ENCODE results near the gene PLA2G12A. TPM values are rescaled to one million over a fixed set of nuclear protein-coding genes. Genes with fewer than 3 reads are reported as not detected.

PLA2G12A gene
- 9.1 and 62.4 TPM in 2 replicates for total RNA-seq (2014; rRNA removed; shearing (Covaris generic))

DNA sequence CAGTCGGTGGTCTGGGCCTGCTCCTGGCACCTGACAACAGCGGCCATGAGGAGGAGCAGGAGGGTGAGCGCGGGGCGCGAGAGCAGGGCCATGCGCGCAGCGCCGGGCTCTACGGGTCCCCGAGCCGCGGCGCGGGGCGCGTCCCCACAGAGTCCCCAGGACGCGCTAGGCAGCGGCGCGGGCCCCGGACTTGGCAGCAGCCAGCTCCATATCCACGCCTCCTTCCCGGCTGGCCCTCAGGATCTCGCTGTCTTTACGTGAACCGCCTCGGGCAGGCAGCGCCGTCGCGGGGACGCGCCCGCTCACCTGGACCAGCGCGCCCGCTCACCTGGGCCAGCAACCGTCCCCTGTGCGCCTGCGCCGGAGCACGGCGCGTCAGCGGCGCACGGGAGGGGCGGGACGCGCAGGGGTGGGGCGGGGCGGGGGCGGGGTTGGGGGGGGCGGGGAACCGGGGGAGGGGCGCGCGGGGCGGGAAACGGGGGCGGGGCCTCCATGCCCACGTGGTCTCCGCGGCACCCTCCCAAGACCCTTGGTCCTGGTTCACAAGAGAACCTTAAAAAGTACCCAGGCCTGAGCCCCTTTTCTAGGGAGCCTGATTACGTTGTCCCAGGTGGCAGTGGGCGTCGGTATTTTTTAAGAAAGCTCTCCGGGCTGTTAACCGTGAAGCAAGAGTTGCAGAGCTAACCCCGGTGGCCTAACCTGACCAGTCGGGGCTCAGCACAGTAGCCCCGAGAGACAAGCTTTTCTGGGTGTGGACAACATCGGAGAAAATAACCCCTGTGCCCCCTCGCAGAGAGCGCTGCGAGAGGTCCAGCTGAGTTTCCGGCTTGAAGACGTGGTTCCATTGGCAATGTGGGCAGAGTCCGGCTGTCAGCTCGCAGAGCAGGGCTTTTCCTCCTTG lies at the start of gene PLA2G12A:
Gene PLA2G12A, minus strand, starts transcription at position 353 of the 901 bp plus-strand sequence. Its CDS starts 261 bp downstream, at position 92.
- peak; percentile 70 for DNase-seq (ENCODE audit: low read depth)

DNA sequence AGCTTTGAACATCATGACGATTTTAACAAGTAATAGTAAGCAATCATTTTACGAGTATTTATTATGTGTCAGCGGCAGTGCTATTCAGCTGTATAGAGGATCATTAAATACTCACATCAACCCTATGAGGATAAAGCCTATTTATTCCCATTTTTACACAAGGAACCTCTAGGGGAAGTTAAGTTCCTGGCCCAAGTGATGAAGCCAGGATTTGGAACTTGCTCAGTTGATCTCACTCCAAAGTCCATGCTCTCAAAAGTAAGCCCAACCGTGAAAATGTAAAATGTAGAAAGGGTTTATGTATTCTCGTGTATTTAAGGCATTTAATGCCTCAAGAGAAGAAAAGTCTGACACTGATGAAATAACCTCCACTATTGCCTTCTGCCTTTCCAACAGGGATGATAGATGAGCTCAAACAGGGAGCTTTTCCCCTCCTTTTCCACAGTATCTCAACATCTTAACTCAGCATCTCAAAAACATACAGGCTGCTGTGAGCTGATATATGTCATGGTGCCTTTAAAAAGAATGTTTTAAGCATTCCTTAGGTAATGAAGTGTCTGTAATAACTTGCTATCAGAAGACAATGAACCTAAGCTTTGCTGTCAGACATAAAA lies 35.0 kb upstream of the PLA2G12A start:
- DNase-seq (ENCODE audit: low read depth) = no peak

DNA sequence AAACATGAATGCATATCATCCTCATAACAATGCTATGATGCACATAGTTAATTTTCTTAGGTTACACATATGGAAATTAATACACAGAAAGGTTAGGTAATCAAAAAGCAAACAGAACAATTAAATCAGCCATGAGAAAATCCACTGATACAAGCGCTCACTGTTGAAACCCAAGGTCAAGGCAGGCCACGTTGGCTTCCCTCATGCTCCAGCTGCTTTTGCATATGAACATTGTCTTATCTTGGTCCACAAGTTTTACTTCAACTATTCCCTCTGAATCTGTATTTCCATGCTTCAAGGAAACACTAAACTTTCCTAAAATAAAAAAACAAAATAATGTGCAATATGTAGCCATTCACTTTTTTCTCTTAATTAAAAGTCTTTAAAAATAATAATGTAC lies 34.5 kb upstream of the PLA2G12A start:
- no peak for DNase-seq (ENCODE audit: low read depth)

DNA sequence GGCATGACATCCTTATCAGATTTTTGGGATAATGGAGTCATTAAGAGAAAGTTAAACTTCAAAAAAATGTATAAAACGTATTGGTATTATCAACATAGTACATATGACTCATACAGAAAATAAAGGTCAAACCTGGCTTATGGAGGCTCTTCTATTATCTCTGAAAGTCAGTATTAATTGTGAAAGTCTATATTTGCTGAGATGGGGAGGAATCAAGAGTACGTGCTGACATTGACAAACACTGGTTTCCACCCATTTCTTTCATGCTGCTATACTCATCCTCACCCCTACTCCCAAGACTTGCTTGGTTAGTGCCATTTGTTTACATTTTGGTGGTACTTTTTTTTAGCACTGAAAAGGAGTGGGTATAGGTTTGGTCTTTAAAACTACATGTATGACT lies 30.8 kb upstream of the PLA2G12A start:
- DNase-seq (ENCODE audit: low read depth) = no peak

DNA sequence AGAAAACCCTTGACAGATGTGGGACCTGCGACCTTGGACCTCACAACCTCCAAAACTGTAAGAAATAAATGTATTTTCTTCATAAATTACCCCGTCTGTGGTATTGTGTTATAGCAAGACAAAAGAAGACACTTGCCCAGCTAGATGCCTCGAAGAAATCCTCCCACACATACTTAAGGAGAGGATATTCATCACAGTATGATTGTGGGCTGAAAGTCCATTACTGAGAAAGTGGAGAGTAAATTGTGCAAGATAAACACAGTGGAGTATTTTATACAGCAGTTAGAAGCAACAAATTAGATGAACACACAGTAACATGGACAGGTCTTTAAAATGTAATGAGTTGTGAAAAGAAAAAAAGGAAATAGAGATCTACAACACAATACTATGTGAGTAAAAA lies 25.8 kb upstream of the PLA2G12A start:
- DNase-seq (ENCODE audit: low read depth) = no peak

DNA sequence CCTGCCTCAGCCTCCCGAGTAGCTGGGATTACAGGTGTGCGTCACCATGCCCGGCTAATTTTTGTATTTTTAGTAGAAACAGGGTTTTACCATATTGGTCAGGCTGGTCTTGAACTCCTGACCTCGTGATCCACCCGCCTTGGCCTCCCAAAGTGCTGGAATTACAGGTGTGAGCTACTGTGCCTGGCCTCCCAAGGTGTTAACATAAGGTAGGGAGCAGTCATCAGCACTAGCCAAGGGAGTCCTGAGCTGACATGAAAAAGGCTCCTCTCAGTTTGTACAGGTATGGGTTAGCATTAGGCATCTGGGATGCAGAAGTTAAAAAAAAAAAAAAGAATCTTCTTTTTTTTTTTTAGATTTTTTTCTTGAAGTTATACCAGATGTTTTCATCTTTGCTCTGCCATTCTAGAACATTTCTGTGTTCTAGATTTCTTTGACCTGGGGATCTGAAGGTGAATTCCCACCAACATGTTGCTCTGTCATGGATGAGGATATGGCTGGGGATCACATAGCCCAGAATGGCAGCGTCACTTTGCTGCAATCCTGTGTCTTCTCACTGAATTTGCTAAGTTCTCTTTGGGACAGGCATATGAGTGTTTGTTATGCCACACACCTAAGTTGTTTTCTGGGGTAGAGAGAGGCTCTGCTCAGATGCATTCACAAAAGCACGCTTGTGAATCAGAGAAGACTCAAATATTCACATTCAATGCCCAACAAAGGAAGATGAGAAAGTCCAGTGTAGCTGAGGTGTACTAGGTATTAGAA lies 24.4 kb upstream of the PLA2G12A start:
- DNase-seq (ENCODE audit: low read depth) = no peak

DNA sequence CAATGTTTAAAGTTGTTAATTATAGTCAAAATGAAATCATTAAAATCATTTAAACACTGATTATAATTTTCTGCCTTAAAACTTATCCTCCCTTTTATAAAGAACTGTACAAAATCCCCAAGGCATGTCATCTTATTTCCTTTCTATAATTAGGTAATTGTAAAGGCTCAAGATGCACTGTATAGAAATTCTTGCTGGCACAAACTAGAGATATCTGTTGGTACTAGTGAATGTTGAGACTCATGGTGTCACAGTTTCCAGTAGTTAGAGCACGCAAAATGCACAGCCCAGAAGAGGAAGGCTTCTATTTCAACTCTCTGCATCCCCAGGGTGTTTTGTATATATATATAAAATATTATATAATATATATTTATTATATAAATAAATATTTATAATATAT lies 22.7 kb upstream of the PLA2G12A start:
- DNase-seq (ENCODE audit: low read depth) = no peak

DNA sequence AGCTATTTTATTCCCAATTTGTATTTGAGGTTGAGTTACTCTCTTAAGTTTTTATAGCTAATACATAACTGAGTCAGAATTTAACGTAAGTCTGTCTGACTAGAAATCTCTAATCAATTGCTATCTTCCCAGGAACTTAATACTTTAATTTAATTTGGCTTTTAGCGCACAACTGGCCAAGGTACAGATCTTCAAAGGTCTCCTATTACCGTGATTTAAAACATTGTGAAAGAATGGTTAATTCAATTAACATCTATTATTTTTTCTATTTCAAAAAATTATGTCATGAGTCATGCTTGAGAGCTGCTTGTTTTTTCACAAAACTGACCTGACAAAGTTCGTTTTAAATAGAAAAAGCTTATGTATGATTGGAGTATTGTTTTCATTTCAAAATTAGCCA lies 22.0 kb upstream of the PLA2G12A start:
- DNase-seq (ENCODE audit: low read depth) = no peak

DNA sequence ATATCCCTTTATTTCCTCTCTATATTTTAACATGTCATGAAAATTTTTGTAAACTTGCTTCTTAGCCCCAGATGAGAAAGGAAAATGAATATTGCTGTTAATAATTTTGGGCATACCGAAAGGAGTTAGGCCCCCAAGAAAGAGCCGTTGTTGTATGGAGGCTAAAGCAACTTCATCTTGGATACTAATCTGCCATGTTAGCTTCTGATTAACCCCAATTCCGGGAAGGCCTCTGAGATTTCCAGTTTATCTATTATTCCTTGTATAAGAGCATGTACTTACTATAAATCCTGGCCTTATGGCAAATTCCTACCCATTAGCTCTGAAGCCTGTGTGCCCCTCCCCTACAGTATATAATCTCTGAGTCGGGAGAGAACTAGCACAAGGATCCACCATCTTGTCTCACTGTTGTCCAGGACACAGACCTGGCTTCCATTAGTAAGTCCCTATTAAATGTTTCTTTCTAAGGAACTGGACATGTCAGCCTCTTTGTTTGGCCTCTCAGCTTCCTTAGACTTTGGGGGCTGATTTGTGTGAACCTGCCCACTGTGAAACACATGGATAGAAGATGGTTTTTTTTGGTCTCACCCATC lies 20.9 kb upstream of the PLA2G12A start:
- no peak for DNase-seq (ENCODE audit: low read depth)

DNA sequence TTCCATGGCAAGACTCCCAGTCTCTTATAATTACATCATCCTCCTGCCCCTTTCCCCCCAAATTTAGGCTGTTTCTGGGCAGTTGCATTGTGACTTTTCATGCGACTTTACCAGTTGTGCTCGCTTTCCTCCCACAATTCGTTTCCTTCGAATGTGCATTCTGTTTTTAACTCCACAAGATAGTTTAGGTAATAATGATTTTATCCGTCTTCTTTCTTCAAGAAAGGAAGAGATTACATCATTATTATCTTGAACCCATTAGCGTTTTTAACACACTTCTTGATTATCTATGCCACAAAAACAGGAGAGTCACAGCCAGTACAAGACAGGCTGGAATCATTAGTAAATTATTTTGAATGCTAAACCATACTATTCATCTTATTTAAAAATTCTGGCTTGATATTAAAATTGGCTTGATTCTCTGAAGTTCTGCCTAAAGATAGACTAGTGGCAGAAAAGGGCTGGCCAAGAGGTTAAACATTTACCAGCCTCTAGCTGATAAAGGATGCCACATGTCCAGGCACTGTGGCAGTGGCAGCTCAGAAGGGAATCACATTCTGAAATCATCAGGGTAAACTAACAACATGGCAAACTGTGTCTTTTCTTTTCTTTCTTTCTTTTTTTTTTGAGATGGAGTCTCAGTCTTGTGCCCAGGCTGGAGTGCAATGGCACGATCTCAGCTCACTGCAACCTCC lies 19.7 kb upstream of the PLA2G12A start:
- no peak for DNase-seq (ENCODE audit: low read depth)

DNA sequence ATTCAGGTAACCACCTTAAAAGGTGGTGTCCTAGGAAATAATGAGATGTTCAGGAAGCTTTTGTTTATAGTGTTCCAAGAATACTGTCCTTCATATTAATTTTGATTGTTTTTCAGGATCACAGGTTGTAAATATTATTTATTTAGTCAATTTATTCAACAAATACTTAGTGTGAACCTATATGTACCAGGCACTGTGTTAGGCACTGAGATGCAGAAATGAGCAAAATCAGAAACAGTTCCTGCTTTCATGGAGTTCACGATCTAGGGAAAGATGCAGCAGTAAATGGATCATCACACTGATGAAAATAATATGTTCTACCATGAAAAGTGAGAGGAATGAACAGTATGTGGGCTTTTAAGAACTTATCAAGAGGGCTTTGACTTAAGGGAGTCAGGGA lies 18.2 kb upstream of the PLA2G12A start:
- DNase-seq (ENCODE audit: low read depth) = no peak

DNA sequence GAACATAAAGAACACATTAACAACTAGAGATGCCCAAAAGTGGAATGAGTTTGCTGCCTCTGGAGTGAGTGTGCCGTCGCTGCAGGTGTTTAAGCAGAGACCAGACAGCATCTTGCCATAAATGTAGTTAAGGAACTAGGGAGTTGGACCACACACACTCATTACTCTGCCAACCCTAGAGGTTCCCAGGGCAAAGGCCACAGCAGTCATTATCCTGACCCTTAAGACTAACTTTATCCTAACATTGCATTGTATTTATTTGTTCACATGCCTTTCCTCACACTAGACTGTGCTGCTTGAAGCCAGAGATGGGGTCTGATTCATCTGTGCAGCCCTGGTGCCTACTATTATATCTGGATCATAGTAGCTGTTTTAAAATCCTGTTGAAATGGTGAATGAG lies 16.9 kb upstream of the PLA2G12A start:
- no peak for DNase-seq (ENCODE audit: low read depth)

DNA sequence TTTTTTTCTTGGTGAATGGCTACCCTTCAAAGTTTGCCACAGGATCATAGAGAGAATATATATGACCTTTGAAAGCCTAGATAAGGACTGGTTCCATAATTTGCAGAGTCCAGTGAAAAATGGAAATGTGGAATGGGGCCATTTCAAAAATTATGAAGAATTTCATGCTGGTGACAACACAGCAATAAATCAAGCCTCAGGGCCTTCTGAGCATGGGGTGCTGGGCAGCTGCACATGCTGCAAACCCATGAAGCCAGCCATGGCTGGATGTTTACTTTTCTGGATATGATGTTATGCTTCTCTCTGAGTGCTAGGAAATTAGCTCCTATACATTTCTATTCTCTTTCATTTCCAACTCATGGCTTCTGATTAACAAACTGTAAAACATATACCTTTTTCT lies 16.0 kb upstream of the PLA2G12A start:
- no peak for DNase-seq (ENCODE audit: low read depth)

DNA sequence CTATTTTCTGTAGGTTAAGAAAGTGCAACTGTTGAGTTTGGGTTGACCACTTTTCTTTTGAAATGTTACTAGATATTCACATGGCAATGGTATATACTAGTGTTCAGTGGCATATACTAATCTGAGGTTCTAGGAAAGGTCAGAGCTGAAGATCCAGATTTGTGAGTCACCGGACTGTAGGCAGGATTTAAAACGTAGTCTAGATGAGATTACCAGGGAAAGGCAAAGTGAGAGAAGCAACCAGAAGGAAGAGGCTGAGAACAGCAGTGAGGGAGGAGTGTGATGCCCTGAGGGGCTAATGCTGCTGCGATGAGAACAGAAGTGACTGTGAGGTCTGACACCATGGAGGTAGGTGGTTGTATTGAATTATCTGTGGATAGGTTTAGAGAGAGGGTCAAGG lies 9.7 kb upstream of the PLA2G12A start:
- DNase-seq (ENCODE audit: low read depth) = peak; percentile 29

DNA sequence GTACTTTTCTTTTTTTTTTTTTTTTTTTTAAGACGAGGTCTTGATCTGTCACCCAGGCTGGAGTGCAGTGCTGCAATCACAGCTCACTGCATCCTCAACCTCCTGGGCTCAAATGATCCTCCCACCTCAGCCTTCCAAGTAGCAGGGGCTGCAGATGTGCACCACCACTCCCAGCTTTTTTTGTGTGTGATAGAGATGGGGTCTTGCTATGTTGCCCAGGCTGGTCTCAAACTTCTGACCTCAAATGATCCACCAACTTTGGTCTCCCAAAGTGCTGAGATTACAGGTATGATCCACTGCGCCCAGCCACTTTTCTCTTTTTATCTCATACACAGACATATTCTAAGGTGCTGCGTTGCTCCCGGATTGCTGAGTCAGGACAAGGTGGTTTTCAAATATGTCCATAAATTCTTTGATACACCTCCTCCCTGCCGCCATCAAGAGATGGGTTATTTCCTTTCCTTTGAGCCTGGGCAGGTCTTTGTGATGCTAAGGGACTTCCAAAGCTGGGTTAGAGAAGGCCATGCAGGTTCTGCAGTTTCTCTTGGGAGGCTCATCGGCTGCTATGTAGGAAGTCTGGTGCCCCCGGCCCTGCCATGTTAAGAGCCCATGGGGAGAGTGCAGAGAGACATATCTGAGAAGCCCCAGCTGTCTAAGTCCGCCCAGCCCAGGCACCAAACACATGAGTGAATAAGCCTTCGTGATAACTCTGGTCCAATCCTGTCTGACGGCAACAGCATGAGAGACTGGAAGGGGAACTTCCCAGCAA lies 8.4 kb upstream of the PLA2G12A start:
- no peak for DNase-seq (ENCODE audit: low read depth)

DNA sequence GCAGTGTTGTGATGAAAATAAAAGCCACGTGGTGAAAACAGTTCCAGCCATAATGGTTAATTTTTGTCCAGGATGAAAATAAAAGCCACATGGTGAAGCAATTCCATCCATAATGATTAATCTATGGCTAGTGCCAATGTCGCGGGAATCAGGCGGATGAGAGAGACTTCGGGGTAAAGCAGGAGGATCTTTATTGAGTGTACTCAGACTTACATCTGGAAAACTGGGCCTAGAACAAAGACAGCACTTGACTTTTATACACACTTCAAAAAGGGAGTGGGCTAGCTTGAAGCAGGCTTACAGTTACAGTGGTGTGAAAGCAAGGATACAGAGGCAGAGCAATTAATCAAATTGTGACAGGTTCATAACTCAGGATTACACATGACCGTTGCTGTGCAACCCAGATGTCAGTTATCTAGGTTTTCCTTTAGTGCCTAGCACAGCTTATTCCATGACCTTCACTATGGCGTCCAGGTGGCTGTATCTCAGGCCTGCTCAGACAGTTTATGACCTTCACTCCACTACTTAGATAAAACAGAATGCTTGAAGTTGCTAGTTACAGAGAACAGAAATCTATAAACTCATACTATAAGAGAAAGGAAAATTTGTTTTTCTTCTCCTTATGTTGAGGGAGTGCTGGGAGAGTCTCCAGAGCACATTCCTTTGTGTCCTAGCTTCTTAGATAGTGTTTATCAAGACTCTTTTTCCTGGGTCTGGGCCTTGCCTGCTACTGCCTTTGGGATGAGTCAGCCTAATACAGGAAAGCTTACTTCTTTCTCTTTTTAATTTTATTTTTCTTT lies 5.9 kb upstream of the PLA2G12A start:
- DNase-seq (ENCODE audit: low read depth) = no peak

DNA sequence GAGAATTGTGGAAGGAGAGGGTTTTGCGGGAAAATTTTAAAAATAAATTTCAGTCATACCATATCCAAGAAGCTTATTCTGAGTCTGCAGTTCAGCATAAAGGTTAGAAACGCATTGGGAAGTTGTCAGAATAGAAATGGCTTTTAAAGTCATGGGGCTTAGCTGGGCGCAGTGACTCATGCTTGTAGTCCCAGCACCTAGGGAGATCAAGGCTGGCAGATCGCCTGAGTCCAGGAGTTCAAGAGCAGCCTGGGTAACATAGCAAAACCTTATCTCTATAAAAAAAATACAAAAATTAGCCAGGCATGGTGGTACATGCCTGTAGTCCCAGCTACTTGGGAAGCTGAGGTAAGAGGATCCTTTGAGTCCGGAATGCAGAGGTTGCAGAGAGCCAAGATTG lies 3.9 kb upstream of the PLA2G12A start:
- DNase-seq (ENCODE audit: low read depth) = no peak

DNA sequence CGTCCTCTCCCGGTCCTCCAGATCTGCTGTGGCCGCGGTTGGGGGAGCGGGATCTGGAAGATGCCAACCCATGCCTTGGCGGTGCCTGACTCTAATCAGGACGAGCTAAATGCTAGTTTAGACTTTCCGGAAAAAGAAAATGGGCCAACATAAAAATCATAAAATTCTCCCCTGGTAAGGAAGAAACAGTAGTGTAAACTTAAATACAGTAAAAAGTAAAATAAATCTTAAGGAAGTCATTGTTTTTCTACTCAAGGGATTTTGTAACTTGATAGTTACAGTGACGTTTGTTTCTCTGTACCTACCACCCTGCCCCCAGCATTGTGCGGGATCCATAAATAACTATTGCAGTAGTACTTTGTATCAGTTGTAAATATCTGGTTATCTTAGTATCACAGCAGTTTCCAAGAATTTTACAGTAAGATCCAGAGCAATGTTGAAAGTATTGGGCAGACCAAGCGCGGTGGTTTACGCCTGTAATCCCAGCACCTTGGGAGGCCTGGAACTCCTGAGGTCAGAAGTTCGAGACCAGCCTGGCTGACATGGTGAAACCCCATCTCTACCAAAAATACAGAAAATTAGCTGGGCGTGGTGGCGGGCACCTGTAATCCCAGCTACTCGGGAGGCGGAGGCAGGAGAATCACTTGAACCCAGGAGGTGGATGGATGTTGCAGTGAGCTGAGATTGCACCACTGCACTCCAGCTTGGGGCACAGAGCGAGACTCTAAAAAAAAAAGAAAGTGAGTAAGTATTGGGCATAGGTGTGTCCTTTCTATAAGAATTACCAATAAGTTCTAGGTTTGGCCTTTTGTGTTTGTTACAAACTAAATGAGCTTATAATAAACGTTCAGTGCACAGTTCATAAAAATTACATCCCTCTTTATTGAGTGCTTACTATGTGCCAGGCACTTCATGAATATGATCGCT lies 1.0 kb upstream of the PLA2G12A start:
- DNase-seq (ENCODE audit: low read depth) = no peak
